ENCODE data around the gene ZNF107.
A peak's percentile ranks its signal among the peaks of the same experiment; 100 is the strongest.
"Not testable (repeated sequence)": the region's sequence is repeated elsewhere in the genome, so short reads cannot be mapped to it uniquely, and the experiment has no call there.

Gene ZNF107

DNA sequence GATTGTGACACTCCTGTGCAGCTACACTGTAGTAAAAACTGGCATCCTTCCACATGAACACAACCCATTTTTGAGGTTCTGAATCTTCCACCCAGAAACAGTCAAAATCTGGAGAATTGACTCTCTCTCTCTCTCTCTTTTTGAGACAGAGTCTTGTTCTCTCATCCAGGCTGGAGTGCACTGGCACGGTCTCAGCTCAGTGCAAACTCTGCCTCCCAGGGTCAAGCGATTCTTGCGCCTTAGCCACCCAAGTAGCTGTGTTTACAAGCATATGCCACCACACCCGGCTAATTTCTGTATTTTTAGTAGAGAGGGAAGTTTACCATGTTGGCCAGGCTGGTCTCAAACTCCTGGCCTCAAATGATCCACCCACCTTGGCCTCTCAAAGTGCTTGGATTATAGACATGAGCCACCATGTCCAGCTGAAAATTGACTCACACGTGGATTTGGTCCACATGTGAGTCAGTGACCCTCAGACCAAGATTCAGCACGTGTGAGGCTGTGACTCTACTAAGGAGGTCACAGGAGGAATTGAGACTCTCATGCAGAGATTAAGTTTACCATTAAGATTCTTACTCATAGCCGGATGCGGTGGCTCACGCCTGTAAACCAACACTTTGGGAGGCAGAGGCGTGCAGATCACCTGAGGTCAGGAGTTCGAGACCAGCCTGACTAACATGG, 12.1 kb upstream of the ZNF107 start:
- no peaks in the 10 kb centered on the region for H3K9me3 ChIP-seq (ENCODE audit: control insufficient read depth, low read length)

DNA sequence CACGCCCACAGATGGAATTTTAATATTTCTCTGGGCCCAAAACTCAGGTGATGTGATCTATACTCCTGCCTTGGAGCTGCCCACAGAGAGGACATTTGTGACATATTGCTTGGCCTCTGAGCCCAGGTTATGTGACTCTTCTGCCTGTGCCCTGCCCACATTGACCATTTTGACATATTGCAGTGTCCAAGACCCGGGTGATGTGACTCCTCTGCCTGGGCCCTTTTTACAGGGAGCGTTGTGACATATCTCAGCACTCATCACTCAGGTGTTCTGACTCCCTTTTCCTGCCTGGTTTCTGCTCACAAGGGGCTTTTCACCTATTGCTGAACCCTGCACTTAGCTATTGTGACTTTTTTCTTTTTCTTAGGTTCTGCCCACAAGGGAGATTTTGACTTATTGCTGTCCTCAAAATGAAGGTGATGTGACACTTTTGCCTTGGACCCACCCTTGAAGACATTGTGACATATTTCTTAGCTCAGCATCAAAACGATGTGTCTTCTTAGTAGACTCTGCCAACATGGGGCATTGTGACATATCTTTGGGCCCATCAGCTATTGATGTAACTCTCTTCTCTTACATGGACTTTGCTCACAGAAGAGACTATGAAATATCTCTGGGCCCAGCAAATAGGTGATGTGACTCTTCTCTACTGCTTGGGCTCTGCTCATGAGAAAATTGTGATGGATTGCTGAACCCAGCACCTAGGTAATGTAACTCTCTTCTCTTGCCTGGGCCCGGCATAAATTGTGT, 11.0 kb upstream of the ZNF107 start:
- Histone ChIP-seq H3K4me3 (ENCODE audit: low read length) (no peak overlapping the region), H3K27me3 (ENCODE audit: control insufficient read depth, insufficient read depth, low read length) (no peaks in the 10 kb centered on the region), H3K4me1 (ENCODE audit: control insufficient read depth, insufficient read depth, low read length) (no peaks in the 10 kb centered on the region), H3K9ac (ENCODE audit: low read length) (no peak overlapping the region), H3K36me3 (ENCODE audit: control insufficient read depth, insufficient read depth, low read length) (no peaks in the 10 kb centered on the region), H3K9me3 (ENCODE audit: control insufficient read depth, low read length) (no peaks in the 10 kb centered on the region)

More for the DNA sequence above, 12.1 kb upstream of the ZNF107 start:
- no peaks in the 10 kb centered on the region for H3K27me3 ChIP-seq (ENCODE audit: control insufficient read depth, insufficient read depth, low read length)
- H3K9ac ChIP-seq (ENCODE audit: low read length) = no peak overlapping the region
- H3K4me1 ChIP-seq (ENCODE audit: control insufficient read depth, insufficient read depth, low read length) = no peaks in the 10 kb centered on the region
- H3K4me3 ChIP-seq (ENCODE audit: low read length) = no peak overlapping the region
- H3K36me3 ChIP-seq (ENCODE audit: control insufficient read depth, insufficient read depth, low read length) = no peaks in the 10 kb centered on the region

- H3K9me3 ChIP-seq (ENCODE audit: control insufficient read depth, low read length) = no peaks in the 10 kb centered on the region
- H3K9ac ChIP-seq (ENCODE audit: low read length) = no peak overlapping the region
- no peaks in the 10 kb centered on the region for H3K27me3 ChIP-seq (ENCODE audit: control insufficient read depth, insufficient read depth, low read length)
- H3K36me3 ChIP-seq (ENCODE audit: control insufficient read depth, insufficient read depth, low read length) = no peaks in the 10 kb centered on the region
- no peak overlapping the region for H3K4me3 ChIP-seq (ENCODE audit: low read length)
- no peaks in the 10 kb centered on the region for H3K4me1 ChIP-seq (ENCODE audit: control insufficient read depth, insufficient read depth, low read length)
Observed at GRCh38 chr7:64655811-64656210, 10.1 kb upstream of the ZNF107 start.

GRCh38 chr7:64656489-64656888, 9.4 kb upstream of the ZNF107 start:
- H3K36me3 ChIP-seq (ENCODE audit: control insufficient read depth, insufficient read depth, low read length) = no peaks in the 10 kb centered on the region
- H3K4me3 ChIP-seq (ENCODE audit: low read length) = no peak overlapping the region
- no peaks in the 10 kb centered on the region for H3K9me3 ChIP-seq (ENCODE audit: control insufficient read depth, low read length)
- H3K27me3 ChIP-seq (ENCODE audit: control insufficient read depth, insufficient read depth, low read length) = no peaks in the 10 kb centered on the region
- H3K4me1 ChIP-seq (ENCODE audit: control insufficient read depth, insufficient read depth, low read length) = no peaks in the 10 kb centered on the region
- H3K9ac ChIP-seq (ENCODE audit: low read length) = no peak overlapping the region

DNA sequence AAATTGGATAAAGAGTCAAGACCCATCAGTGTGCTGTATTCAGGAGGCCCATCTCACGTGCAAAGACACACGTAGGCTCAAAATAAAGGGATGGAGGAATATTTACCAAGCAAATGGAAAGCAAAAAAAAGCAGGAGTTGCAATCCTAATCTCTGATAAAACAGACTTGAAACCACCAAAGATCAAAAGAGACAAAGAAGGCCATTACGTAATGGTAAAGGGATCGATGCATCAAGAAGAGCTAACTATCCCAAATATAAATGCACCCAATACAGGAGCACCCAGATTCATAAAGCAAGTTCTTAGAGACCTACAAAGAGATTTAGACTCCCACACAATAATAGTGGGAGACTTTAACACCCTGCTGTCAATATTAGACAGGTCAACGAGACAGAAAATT, 3.8 kb upstream of the ZNF107 start:
- not testable (repeated sequence) for H3K9ac ChIP-seq (ENCODE audit: low read length); H3K9me3 ChIP-seq (ENCODE audit: control insufficient read depth, low read length); H3K27me3 ChIP-seq (ENCODE audit: control insufficient read depth, insufficient read depth, low read length); H3K36me3 ChIP-seq (ENCODE audit: control insufficient read depth, insufficient read depth, low read length); H3K4me1 ChIP-seq (ENCODE audit: control insufficient read depth, insufficient read depth, low read length); H3K4me3 ChIP-seq (ENCODE audit: low read length)

GRCh38 chr7:64666663-64667050, 724 bp downstream of the ZNF107 start:
- Histone ChIP-seq H3K27me3 (ENCODE audit: control insufficient read depth, insufficient read depth, low read length) (no peaks in the 10 kb centered on the region), H3K4me1 (ENCODE audit: control insufficient read depth, insufficient read depth, low read length) (no peaks in the 10 kb centered on the region), H3K4me3 (ENCODE audit: low read length) (peak overlapping the region; percentile 94), H3K36me3 (ENCODE audit: control insufficient read depth, insufficient read depth, low read length) (no peaks in the 10 kb centered on the region), H3K9ac (ENCODE audit: low read length) (peak overlapping the region; percentile 89), H3K9me3 (ENCODE audit: control insufficient read depth, low read length) (no peaks in the 10 kb centered on the region)

GRCh38 chr7:64667311-64667710, 1.4 kb downstream of the ZNF107 start:
- Histone ChIP-seq H3K36me3 (ENCODE audit: control insufficient read depth, insufficient read depth, low read length) (no peaks in the 10 kb centered on the region), H3K9me3 (ENCODE audit: control insufficient read depth, low read length) (no peaks in the 10 kb centered on the region), H3K4me1 (ENCODE audit: control insufficient read depth, insufficient read depth, low read length) (no peaks in the 10 kb centered on the region), H3K4me3 (ENCODE audit: low read length) (no peak overlapping the region), H3K9ac (ENCODE audit: low read length) (no peak overlapping the region), H3K27me3 (ENCODE audit: control insufficient read depth, insufficient read depth, low read length) (no peaks in the 10 kb centered on the region)

- no peaks in the 10 kb centered on the region for H3K9me3 ChIP-seq (ENCODE audit: control insufficient read depth, low read length)
- no peak overlapping the region for H3K9ac ChIP-seq (ENCODE audit: low read length)
- H3K4me3 ChIP-seq (ENCODE audit: low read length) = no peak overlapping the region
- H3K27me3 ChIP-seq (ENCODE audit: control insufficient read depth, insufficient read depth, low read length) = no peaks in the 10 kb centered on the region
- H3K36me3 ChIP-seq (ENCODE audit: control insufficient read depth, insufficient read depth, low read length) = no peaks in the 10 kb centered on the region
- H3K4me1 ChIP-seq (ENCODE audit: control insufficient read depth, insufficient read depth, low read length) = no peaks in the 10 kb centered on the region
Observed at GRCh38 chr7:64672414-64672813, 6.5 kb downstream of the ZNF107 start.

GRCh38 chr7:64685091-64685490, 19.2 kb downstream of the ZNF107 start:
- no peak overlapping the region for H3K9ac ChIP-seq (ENCODE audit: low read length)
- no peaks in the 10 kb centered on the region for H3K27me3 ChIP-seq (ENCODE audit: control insufficient read depth, insufficient read depth, low read length)
- H3K36me3 ChIP-seq (ENCODE audit: control insufficient read depth, insufficient read depth, low read length) = peaks cover 7% of the 10 kb centered on the region
- H3K4me3 ChIP-seq (ENCODE audit: low read length) = no peak overlapping the region
- H3K4me1 ChIP-seq (ENCODE audit: control insufficient read depth, insufficient read depth, low read length) = no peaks in the 10 kb centered on the region
- H3K9me3 ChIP-seq (ENCODE audit: control insufficient read depth, low read length) = no peaks in the 10 kb centered on the region

GRCh38 chr7:64685741-64686140, 19.8 kb downstream of the ZNF107 start:
- Histone ChIP-seq H3K27me3 (ENCODE audit: control insufficient read depth, insufficient read depth, low read length) (no peaks in the 10 kb centered on the region), H3K36me3 (ENCODE audit: control insufficient read depth, insufficient read depth, low read length) (peaks cover 7% of the 10 kb centered on the region), H3K4me1 (ENCODE audit: control insufficient read depth, insufficient read depth, low read length) (no peaks in the 10 kb centered on the region), H3K9ac (ENCODE audit: low read length) (no peak overlapping the region), H3K4me3 (ENCODE audit: low read length) (no peak overlapping the region), H3K9me3 (ENCODE audit: control insufficient read depth, low read length) (no peaks in the 10 kb centered on the region)

DNA sequence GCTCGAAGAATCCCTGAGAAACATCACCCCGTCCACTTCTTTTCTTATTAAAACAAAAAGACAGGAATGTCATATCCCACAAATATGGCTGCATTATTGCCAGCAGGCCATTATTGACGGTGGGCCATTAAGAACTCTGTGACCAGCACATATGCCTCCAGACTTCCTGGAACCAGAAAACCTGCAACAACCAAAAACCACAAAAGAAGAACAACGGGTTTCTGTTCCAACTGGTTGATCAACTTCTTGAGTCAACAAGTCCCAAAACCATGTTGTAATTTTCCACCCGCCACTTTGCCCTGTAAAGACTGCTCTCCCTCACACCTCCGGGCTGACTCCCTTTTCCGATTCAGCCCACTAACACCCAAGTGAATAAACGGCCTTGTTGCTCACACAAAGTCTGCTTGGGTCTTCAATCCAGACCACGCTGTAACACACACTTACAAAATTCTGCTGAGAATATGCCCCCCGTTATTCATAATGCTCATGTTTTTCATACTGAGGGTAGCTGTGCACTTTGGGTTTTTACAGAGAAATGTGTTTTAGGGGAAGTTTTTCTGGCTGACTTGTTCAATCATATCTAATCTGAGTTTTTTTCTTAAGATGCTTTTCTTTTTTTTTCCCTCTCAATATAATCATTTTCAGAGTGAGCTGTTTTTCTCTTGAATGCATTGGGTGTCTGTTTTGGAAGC, 20.7 kb downstream of the ZNF107 start:
- Histone ChIP-seq H3K27me3 (ENCODE audit: control insufficient read depth, insufficient read depth, low read length) (no peaks in the 10 kb centered on the region), H3K36me3 (ENCODE audit: control insufficient read depth, insufficient read depth, low read length) (peaks cover under 1% of the 10 kb centered on the region), H3K4me1 (ENCODE audit: control insufficient read depth, insufficient read depth, low read length) (no peaks in the 10 kb centered on the region), H3K4me3 (ENCODE audit: low read length) (no peak overlapping the region), H3K9me3 (ENCODE audit: control insufficient read depth, low read length) (no peaks in the 10 kb centered on the region), H3K9ac (ENCODE audit: low read length) (no peak overlapping the region)

DNA sequence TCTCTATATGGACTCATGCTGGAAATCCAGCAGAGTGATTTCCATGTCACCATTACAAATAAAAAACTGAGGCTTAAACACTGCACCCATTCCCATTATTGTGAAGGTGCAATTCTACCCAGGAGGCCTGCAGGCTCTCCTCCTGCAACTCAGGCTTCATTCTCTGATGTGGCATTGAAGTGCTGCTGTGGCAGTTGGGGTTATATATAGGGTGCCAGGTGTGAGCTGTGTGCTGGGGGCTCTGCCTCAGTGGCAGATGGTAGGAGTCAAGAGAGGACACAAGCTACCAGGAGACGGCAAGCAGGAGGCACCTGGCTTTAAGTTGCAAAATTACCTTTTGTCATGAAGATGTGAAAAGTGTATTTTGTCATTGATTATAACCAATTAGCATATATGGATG, 21.3 kb downstream of the ZNF107 start:
- Histone ChIP-seq H3K9ac (ENCODE audit: low read length) (no peak overlapping the region), H3K27me3 (ENCODE audit: control insufficient read depth, insufficient read depth, low read length) (no peaks in the 10 kb centered on the region), H3K4me1 (ENCODE audit: control insufficient read depth, insufficient read depth, low read length) (no peaks in the 10 kb centered on the region), H3K36me3 (ENCODE audit: control insufficient read depth, insufficient read depth, low read length) (no peaks in the 10 kb centered on the region), H3K4me3 (ENCODE audit: low read length) (no peak overlapping the region), H3K9me3 (ENCODE audit: control insufficient read depth, low read length) (no peaks in the 10 kb centered on the region)
